ENCODE measurements around the gene CTNNBIP1. TPM values are rescaled to one million over a fixed set of nuclear protein-coding genes. Genes with fewer than 3 reads are reported as not detected.

The CTNNBIP1 gene
- polyA plus RNA-seq, 1 of the 3 experiments (the other 2 are of a cell fraction) = 57.6 TPM

DNA sequence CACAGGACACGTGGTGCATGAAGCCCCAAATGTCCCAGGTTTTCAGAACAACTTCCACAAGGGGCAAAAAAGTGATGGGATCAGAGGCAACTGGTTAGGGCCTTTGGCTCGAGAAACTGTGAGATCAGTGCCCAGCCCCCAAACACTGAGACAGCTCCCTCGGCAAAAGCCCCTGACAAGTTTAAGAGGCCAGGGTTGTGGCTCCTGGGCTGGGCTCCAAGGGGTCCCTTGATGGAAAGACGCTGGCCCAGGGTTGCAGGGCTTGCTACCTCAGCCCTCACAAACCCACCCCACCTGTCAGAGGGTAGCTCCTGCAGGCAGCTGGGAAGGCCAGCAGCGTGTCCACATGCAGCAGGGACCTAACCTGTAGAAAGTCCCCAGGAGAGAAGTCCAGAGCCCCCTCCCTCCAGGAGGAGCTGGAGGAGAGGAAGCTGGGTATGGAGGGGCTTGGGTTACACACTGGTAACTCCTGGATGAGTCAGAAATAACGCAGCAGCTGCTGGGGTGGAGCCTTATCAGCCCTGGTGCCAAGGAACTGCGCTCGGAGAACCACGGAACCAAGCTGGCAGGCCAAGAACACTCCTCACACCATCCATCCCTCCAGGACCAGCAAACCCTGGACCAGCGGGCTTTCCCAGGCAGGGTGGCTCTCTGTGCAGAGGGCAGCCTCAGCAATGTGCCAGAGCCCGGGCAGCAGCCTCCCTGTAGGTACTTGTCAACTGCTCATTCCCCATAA, 37.5 kb downstream of the CTNNBIP1 start:
- H3K9me3 ChIP-seq = no peaks in the 10 kb centered on the region
- ChIA-PET POLR2A (no interaction called here), CTCF (interaction anchor here (0.6 to 11.2 kb wide), 8 partner anchors 13 to 246 kb away, joined by 3 to 175 read pairs (median 18); partner anchors contain the start of genes LZIC and NMNAT1)
- TF ChIP-seq FOSL2 (IDR thresholded peaks at IDR 0.05; ENCODE audit: borderline replicate concordance, low read depth) (peak; percentile 59; the same call in 1 of the 2 replicates), TCF12 (IDR thresholded peaks at IDR 0.05) (no peak)
- H3K27ac ChIP-seq (ENCODE audit: low read depth in 2 of 2, low read length in 1 of 2) = no peak overlapping the region
- H3K27me3 ChIP-seq (ENCODE audit: insufficient read depth) = no peaks in the 10 kb centered on the region
- H4K20me1 ChIP-seq (ENCODE audit: insufficient read depth) = no peaks in the 10 kb centered on the region
- WGBS (ENCODE audit: low lambda C conversion rate) = 63% methylated on average over 3 of the region's 11 CpGs
- H3F3A ChIP-seq (replicated peaks; ENCODE audit: insufficient read depth) = peaks cover 5% of the 10 kb centered on the region
- no peaks in the 10 kb centered on the region for H3K9me2 ChIP-seq
- no peak overlapping the region for H3K9ac ChIP-seq
- peaks cover 3 to 9% of the 10 kb centered on the region in 2 experiments for H3K36me3 ChIP-seq (replicated peaks in 1 of 2; ENCODE audit: control insufficient read depth in 1 of 2, insufficient read depth in 2 of 2, low read length in 1 of 2)
- no peak overlapping the region for H3K4me3 ChIP-seq (ENCODE audit: low read depth in 2 of 2, low read length in 1 of 2)
- DNase-seq = no peak
- H2AFZ ChIP-seq (ENCODE audit: low read depth) = no peak overlapping the region
- peaks cover 4% of the 10 kb centered on the region in 2 experiments; a peak in 1 of 4 replicates for H3K4me1 ChIP-seq (ENCODE audit: control insufficient read depth in 1 of 2, insufficient read depth in 2 of 2, low read depth in 1 of 2, low read length in 1 of 2)
- H3K79me2 ChIP-seq (ENCODE audit: insufficient read depth) = no peaks in the 10 kb centered on the region
- 0 out of 2 replicates have a peak overlapping the region, but pooled peaks have one; percentile 19 for H3K4me2 ChIP-seq

DNA sequence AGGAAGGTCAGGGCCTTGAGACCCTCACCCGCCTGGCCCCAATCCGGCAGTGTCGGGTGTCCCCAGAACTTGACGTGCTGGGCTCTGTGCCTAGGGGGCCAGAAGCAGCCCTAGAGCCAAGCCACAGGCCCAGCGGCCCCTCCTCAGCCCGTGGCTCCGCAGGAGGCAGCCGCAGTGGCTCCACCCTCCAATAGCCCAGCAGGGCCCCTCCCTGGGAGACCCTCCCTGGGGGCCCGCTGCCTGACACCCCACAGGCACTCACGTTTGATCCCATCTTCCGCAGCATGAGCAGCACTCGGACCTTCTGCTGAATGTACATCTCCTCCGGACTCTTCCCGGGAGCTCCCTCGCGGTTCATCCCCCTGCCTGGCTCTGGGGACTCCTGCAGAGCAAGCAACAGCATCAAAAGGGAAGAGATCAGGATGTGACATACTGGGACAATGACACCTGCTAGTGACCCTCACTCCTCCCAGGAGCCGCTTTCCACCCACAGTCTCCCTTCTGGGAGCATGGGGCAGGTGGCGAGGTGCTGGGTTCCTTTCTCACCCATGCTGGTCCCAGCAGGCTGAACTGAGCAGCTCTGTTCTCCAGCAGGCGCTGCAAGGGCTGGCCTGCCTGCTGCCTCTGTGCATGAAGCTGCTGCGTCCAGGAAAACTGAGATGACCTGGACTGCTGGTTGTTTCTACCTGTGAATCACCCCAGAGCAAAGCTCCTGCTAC, 38.2 kb downstream of the CTNNBIP1 start:
- H3K4me2 ChIP-seq = no peak overlapping the region
- H2AFZ ChIP-seq (ENCODE audit: low read depth) = no peak overlapping the region
- no peak overlapping the region for H3K9ac ChIP-seq
- DNase-seq = no peak
- no peak overlapping the region for H3K4me3 ChIP-seq (ENCODE audit: low read depth in 2 of 2, low read length in 1 of 2)
- peaks cover 4% of the 10 kb centered on the region in 2 experiments; a peak in 1 of 4 replicates for H3K4me1 ChIP-seq (ENCODE audit: control insufficient read depth in 1 of 2, insufficient read depth in 2 of 2, low read depth in 1 of 2, low read length in 1 of 2)
- TF ChIP-seq, protein P1, sequence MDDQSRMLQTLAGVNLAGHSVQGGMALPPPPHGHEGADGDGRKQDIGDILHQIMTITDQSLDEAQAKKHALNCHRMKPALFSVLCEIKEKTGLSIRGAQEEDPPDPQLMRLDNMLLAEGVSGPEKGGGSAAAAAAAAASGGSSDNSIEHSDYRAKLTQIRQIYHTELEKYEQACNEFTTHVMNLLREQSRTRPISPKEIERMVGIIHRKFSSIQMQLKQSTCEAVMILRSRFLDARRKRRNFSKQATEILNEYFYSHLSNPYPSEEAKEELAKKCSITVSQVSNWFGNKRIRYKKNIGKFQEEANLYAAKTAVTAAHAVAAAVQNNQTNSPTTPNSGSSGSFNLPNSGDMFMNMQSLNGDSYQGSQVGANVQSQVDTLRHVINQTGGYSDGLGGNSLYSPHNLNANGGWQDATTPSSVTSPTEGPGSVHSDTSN (IDR thresholded peaks at IDR 0.05) = no peak
- no peak for TF ChIP-seq YY1 (IDR thresholded peaks at IDR 0.05; ENCODE audit: low read depth)
- H3K79me2 ChIP-seq (ENCODE audit: insufficient read depth) = no peaks in the 10 kb centered on the region
- peaks cover 3 to 9% of the 10 kb centered on the region in 2 experiments for H3K36me3 ChIP-seq (replicated peaks in 1 of 2; ENCODE audit: control insufficient read depth in 1 of 2, insufficient read depth in 2 of 2, low read length in 1 of 2)
- H3K27ac ChIP-seq (ENCODE audit: low read depth in 2 of 2, low read length in 1 of 2) = no peak overlapping the region
- WGBS (ENCODE audit: low lambda C conversion rate) = 97% methylated on average over 6 of the region's 20 CpGs
- H3K9me3 ChIP-seq = no peaks in the 10 kb centered on the region
- H3K27me3 ChIP-seq (ENCODE audit: insufficient read depth) = no peaks in the 10 kb centered on the region
- H3F3A ChIP-seq (replicated peaks; ENCODE audit: insufficient read depth) = no peaks in the 10 kb centered on the region
- CTCF ChIA-PET = interaction anchor here (0.6 to 11.2 kb wide), 6 partner anchors 70 to 245 kb away, joined by 3 to 175 read pairs (median 3); partner anchors contain the start of genes LZIC and NMNAT1
- POLR2A ChIA-PET = no interaction called here
- H4K20me1 ChIP-seq (ENCODE audit: insufficient read depth) = no peaks in the 10 kb centered on the region
- H3K9me2 ChIP-seq = no peaks in the 10 kb centered on the region

DNA sequence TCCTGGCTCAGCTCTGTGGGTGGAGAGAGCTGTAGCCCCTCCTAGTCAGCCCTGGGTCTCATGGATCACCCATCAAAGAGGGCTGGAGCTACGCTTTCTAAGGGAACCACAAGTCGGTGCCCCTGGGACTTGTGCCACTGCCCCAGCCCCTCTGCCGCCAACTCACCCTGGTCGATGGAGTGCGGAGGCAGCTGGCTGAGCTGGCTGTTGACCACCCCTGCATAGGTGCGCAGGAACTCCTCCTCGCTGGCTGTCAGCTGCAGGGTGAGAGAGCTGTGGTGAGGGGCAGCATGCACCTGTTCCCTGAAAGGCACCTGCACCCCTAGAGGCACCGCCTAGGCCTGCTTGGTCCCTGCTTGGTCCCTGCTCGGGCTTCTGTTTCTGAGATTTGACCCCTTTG, 39.0 kb downstream of the CTNNBIP1 start:
- 92% methylated on average over 2 of the region's 9 CpGs for WGBS (ENCODE audit: low lambda C conversion rate)
- Histone ChIP-seq H3K4me2 (no peak overlapping the region), H3K27me3 (ENCODE audit: insufficient read depth) (no peaks in the 10 kb centered on the region), H3K79me2 (ENCODE audit: insufficient read depth) (no peaks in the 10 kb centered on the region), H3K4me1 (ENCODE audit: control insufficient read depth in 1 of 2, insufficient read depth in 2 of 2, low read depth in 1 of 2, low read length in 1 of 2) (peaks cover 4% of the 10 kb centered on the region in 2 experiments; a peak in 1 of 4 replicates), H3K27ac (ENCODE audit: low read depth in 2 of 2, low read length in 1 of 2) (no peak overlapping the region), H3K9me2 (no peaks in the 10 kb centered on the region), H4K20me1 (ENCODE audit: insufficient read depth) (no peaks in the 10 kb centered on the region), H3F3A (replicated peaks; ENCODE audit: insufficient read depth) (no peaks in the 10 kb centered on the region), H3K36me3 (replicated peaks in 1 of 2; ENCODE audit: control insufficient read depth in 1 of 2, insufficient read depth in 2 of 2, low read length in 1 of 2) (peaks cover 3 to 9% of the 10 kb centered on the region in 2 experiments), H3K9me3 (no peaks in the 10 kb centered on the region), H2AFZ (ENCODE audit: low read depth) (no peak overlapping the region), H3K9ac (no peak overlapping the region), H3K4me3 (ENCODE audit: low read depth in 2 of 2, low read length in 1 of 2) (no peak overlapping the region)
- TF ChIP-seq RCOR1 (IDR thresholded peaks at IDR 0.05; ENCODE audit: low read length) = no peak
- TF ChIP-seq FOSL2 (IDR thresholded peaks at IDR 0.05; ENCODE audit: borderline replicate concordance, low read depth) = no peak
- no peak for TF ChIP-seq NRF1 (IDR thresholded peaks at IDR 0.05; ENCODE audit: low read depth, low read length)
- TF ChIP-seq FOXJ3 (CRISPR knock-in tag; IDR thresholded peaks at IDR 0.05) = no peak
- TF ChIP-seq NFIC (IDR thresholded peaks at IDR 0.05; ENCODE audit: borderline replicate concordance) = no peak
- no peak for TF ChIP-seq TAF1 (IDR thresholded peaks at IDR 0.05; ENCODE audit: borderline replicate concordance, low read depth, low read length)
- TF ChIP-seq, protein P2, sequence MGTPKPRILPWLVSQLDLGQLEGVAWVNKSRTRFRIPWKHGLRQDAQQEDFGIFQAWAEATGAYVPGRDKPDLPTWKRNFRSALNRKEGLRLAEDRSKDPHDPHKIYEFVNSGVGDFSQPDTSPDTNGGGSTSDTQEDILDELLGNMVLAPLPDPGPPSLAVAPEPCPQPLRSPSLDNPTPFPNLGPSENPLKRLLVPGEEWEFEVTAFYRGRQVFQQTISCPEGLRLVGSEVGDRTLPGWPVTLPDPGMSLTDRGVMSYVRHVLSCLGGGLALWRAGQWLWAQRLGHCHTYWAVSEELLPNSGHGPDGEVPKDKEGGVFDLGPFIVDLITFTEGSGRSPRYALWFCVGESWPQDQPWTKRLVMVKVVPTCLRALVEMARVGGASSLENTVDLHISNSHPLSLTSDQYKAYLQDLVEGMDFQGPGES (IDR thresholded peaks at IDR 0.05; ENCODE audit: low read depth, low read length) = no peak
- TF ChIP-seq, protein P3, sequence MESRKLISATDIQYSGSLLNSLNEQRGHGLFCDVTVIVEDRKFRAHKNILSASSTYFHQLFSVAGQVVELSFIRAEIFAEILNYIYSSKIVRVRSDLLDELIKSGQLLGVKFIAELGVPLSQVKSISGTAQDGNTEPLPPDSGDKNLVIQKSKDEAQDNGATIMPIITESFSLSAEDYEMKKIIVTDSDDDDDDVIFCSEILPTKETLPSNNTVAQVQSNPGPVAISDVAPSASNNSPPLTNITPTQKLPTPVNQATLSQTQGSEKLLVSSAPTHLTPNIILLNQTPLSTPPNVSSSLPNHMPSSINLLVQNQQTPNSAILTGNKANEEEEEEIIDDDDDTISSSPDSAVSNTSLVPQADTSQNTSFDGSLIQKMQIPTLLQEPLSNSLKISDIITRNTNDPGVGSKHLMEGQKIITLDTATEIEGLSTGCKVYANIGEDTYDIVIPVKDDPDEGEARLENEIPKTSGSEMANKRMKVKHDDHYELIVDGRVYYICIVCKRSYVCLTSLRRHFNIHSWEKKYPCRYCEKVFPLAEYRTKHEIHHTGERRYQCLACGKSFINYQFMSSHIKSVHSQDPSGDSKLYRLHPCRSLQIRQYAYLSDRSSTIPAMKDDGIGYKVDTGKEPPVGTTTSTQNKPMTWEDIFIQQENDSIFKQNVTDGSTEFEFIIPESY (IDR thresholded peaks at IDR 0.05; ENCODE audit: borderline replicate concordance, low read depth) = no peak
- no peak for TF ChIP-seq RXRA (IDR thresholded peaks at IDR 0.05; ENCODE audit: borderline replicate concordance, low read depth)
- no peak for TF ChIP-seq SIN3A (IDR thresholded peaks at IDR 0.05; ENCODE audit: borderline replicate concordance, low read depth, low read length)
- TF ChIP-seq RAD21 (IDR thresholded peaks at IDR 0.05; ENCODE audit: low read length) = no peak
- CTCF ChIA-PET = interaction anchor here (1.0 to 11.2 kb wide), 4 partner anchors 71 to 244 kb away, joined by 3 to 175 read pairs (median 4); no protein-coding TSS in a partner anchor
- POLR2A ChIA-PET = no interaction called here
- DNase-seq = no peak

Measured in SK-N-SH (cell line).